ENCODE data around the gene UNC45A. TPM values are rescaled to one million over a fixed set of nuclear protein-coding genes. Genes with fewer than 3 reads are reported as not detected.

Gene UNC45A
- polyA plus RNA-seq, 1 donor (not counting 4 experiments of a cell fraction or from before 2014, with no cell fraction given), result 63.1 TPM

DNA sequence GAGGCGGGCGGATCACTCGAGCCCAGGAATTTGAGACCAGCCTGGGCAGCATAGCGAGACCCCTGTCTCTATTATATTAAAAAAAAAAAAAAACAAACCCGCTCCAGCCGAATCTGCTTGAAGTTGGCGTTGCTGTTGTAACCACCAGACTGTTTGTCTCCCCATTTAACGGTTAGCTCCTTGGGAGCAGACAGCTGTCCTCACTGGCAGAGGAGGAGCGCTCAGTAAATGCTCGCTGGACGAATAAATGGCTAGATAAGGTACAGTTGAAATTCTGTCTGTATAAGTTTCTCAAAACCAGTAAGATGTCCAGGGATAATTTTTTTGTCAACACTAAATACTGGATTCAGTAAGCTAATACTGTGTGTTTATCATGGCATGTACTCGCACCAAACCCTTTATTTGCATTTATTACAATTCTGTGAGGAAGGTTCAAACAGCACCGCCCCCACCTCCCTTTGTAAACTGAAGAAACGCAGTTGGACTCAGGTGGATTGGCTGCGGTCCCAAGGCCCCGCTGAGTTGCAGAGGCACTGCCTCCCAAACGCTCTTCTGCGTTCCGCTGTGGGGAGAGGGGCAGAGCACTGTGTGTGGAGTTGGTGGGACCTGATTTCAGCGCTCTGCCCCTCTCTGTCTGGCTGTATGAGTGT is 20.7 kb downstream of the UNC45A start:
- no peak for FAIRE-seq
- Histone ChIP-seq H3K4me3 (ENCODE audit: control insufficient read depth in 2 of 3, extremely low read depth in 1 of 3, insufficient read depth in 2 of 3, low read depth in 1 of 3, low read length in 3 of 3) (peak overlapping the region; percentile 61 to 80 (median 77)), H3K4me1 (ENCODE audit: control insufficient read depth, extremely low read depth, insufficient read depth, low read length) (peaks cover 16% of the 10 kb centered on the region), H3K27me3 (ENCODE audit: control insufficient read depth, extremely low read depth, insufficient read depth, low read length) (no peaks in the 10 kb centered on the region), H3K9me1 (ENCODE audit: control insufficient read depth, extremely low read depth, insufficient read depth, low read length) (no peaks in the 10 kb centered on the region), H3K27ac (ENCODE audit: control insufficient read depth, insufficient read depth, low read length) (peak overlapping the region; percentile 94), H3K4me2 (ENCODE audit: control insufficient read depth, extremely low read depth, insufficient read depth, low read depth, low read length) (peak overlapping the region; percentile 87), H3K9me3 (ENCODE audit: control insufficient read depth, low read depth, low read length) (no peaks in the 10 kb centered on the region), H4K20me1 (ENCODE audit: control insufficient read depth, extremely low read depth, insufficient read depth, low read length) (no peaks in the 10 kb centered on the region), H2AFZ (ENCODE audit: control insufficient read depth, low read length) (no peak overlapping the region), H3K79me2 (ENCODE audit: control insufficient read depth, insufficient read depth, low read length) (no peaks in the 10 kb centered on the region), H3K9ac (ENCODE audit: control insufficient read depth, extremely low read depth, insufficient read depth, low read length) (peak overlapping the region; percentile 95), H3K36me3 (ENCODE audit: control insufficient read depth in 2 of 2, extremely low read depth in 1 of 2, insufficient read depth in 2 of 2, low read length in 2 of 2) (peaks cover 16 to 22% of the 10 kb centered on the region in 2 experiments)
- no peak for DNase-seq (ENCODE audit: low read depth, low spot score)
- TF ChIP-seq EZH2 (IDR thresholded peaks at IDR 0.05; ENCODE audit: low read length) (no peak), CTCF (optimal IDR thresholded peaks at IDR 0.05 in 1 of 3, IDR thresholded peaks at IDR 0.05 in 1 of 3, conservative IDR thresholded peaks at IDR 0.05 in 1 of 3; ENCODE audit: extremely low read depth in 1 of 3, insufficient read depth in 2 of 3, low read length in 3 of 3) (no peak)
- dilution Hi-C loops (cut with MboI; ENCODE audit: extremely low pct_ligation_motif_present, low sequenced_read_pairs), result no loop called here

DNA sequence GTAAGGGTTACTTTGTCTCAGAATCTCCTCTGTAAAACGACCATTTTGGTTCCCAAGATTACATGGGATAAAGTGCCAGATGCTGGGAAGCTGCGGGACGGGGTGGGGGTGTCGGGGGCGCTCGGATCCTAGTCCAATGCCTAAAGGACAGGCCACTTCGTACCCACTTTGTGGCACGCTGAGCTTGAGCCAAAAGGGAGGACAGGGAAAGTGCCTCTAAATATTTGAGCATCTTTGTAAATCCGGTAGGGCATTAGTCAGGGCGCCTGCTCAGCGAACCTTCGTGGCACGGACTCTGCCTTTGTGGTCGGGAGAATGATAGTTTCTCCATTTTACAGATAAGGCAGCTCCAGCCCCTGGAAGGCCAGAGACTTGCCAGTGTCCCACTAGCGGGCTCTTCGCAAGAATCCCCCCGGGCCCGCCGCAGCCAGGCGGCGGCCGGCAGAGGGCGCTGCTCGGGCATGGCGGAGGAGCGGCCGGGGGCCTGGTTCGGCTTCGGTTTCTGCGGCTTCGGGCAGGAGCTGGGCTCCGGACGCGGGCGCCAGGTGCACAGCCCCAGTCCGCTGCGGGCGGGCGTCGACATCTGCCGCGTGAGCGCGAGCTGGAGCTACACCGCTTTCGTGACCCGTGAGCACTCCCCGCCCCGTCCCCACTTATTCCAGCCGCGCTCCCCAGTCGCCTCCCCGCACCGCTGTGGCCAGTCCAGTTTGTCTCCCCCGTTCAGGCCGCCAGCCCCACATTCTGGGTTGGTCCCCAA is 21.4 kb downstream of the UNC45A start:
- Histone ChIP-seq H3K9me1 (ENCODE audit: control insufficient read depth, extremely low read depth, insufficient read depth, low read length) (no peaks in the 10 kb centered on the region), H2AFZ (ENCODE audit: control insufficient read depth, low read length) (peak overlapping the region; percentile 70), H3K27me3 (ENCODE audit: control insufficient read depth, extremely low read depth, insufficient read depth, low read length) (no peaks in the 10 kb centered on the region), H3K79me2 (ENCODE audit: control insufficient read depth, insufficient read depth, low read length) (no peaks in the 10 kb centered on the region), H3K4me3 (ENCODE audit: control insufficient read depth in 2 of 3, extremely low read depth in 1 of 3, insufficient read depth in 2 of 3, low read depth in 1 of 3, low read length in 3 of 3) (peak overlapping the region; percentile 51 to 80 (median 61)), H4K20me1 (ENCODE audit: control insufficient read depth, extremely low read depth, insufficient read depth, low read length) (no peaks in the 10 kb centered on the region), H3K36me3 (ENCODE audit: control insufficient read depth in 2 of 2, extremely low read depth in 1 of 2, insufficient read depth in 2 of 2, low read length in 2 of 2) (peaks cover 19 to 25% of the 10 kb centered on the region in 2 experiments), H3K9ac (ENCODE audit: control insufficient read depth, extremely low read depth, insufficient read depth, low read length) (peak overlapping the region; percentile 95), H3K4me2 (ENCODE audit: control insufficient read depth, extremely low read depth, insufficient read depth, low read depth, low read length) (peak overlapping the region; percentile 87), H3K4me1 (ENCODE audit: control insufficient read depth, extremely low read depth, insufficient read depth, low read length) (peaks cover 16% of the 10 kb centered on the region), H3K9me3 (ENCODE audit: control insufficient read depth, low read depth, low read length) (no peaks in the 10 kb centered on the region), H3K27ac (ENCODE audit: control insufficient read depth, insufficient read depth, low read length) (no peak overlapping the region)
- DNase-seq (ENCODE audit: low read depth, low spot score), result no peak
- TF ChIP-seq EZH2 (IDR thresholded peaks at IDR 0.05; ENCODE audit: low read length) (no peak), CTCF (optimal IDR thresholded peaks at IDR 0.05 in 1 of 3, IDR thresholded peaks at IDR 0.05 in 1 of 3, conservative IDR thresholded peaks at IDR 0.05 in 1 of 3; ENCODE audit: extremely low read depth in 1 of 3, insufficient read depth in 2 of 3, low read length in 3 of 3) (peak; percentile 74 to 90 (median 78))
- FAIRE-seq, result no peak
- dilution Hi-C loops (cut with MboI; ENCODE audit: extremely low pct_ligation_motif_present, low sequenced_read_pairs), result no loop called here

All from keratinocyte (primary cell).